H9 (cell line): ENCODE measurements around the gene RELL1. TPM values are rescaled to one million over a fixed set of nuclear protein-coding genes. Genes with fewer than 3 reads are reported as not detected.

Experiments
- DNase-seq: peaks from one replicate; pipeline ENCODE4 v3.0.0-alpha.2; 2017
- H2AFZ ChIP-seq: one replicate; pipeline ENCODE4 v1.6.1; 2013; ENCODE audit warnings: mild to moderate bottlenecking, low read length, control low read depth, moderate library complexity
- H2AK5ac ChIP-seq: 2 replicates; pipeline ENCODE4 v1.6.1; 2013; ENCODE audit warnings: low read length, control low read depth, mixed read lengths; ENCODE audit not compliant: insufficient read length
- H2BK120ac ChIP-seq: one replicate; pipeline ENCODE4 v1.6.1; 2013; ENCODE audit warnings: low read depth, mild to moderate bottlenecking, low read length, control low read depth, inconsistent platforms; ENCODE audit not compliant: poor library complexity, severe bottlenecking
- H2BK12ac ChIP-seq: 2 replicates; pipeline ENCODE4 v1.6.1; 2013; ENCODE audit warnings: low read length, control low read depth, mixed read lengths, low read depth; ENCODE audit not compliant: insufficient read length
- H2BK15ac ChIP-seq: 2 replicates; pipeline ENCODE4 v1.6.1; 2013; ENCODE audit warnings: low read depth, low read length, control low read depth
- H2BK20ac ChIP-seq: one replicate; pipeline ENCODE4 v1.6.1; 2013; ENCODE audit warnings: low read depth, mild to moderate bottlenecking, low read length, control low read depth, inconsistent platforms; ENCODE audit not compliant: poor library complexity, severe bottlenecking
- H2BK5ac ChIP-seq: 2 replicates; pipeline ENCODE4 v1.6.1; 2013; ENCODE audit warnings: low read length, control low read depth, mixed read lengths; ENCODE audit not compliant: insufficient read length
- H3K14ac ChIP-seq: 2 replicates; pipeline ENCODE4 v1.6.1; 2013; ENCODE audit warnings: low read length, control low read depth; ENCODE audit not compliant: insufficient read depth
- H3K18ac ChIP-seq: 2 replicates; pipeline ENCODE4 v1.6.1; 2013; ENCODE audit warnings: low read depth, mild to moderate bottlenecking, mixed read lengths, low read length, control low read depth; ENCODE audit not compliant: insufficient read length
- H3K23ac ChIP-seq: 2 replicates; pipeline ENCODE4 v1.6.1; 2013; ENCODE audit warnings: low read length, control low read depth, mixed read lengths, low read depth; ENCODE audit not compliant: insufficient read length
- H3K23me2 ChIP-seq: 2 replicates; pipeline ENCODE4 v1.6.1; 2013; ENCODE audit warnings: low read depth, mild to moderate bottlenecking, mixed read lengths, low read length, control low read depth; ENCODE audit not compliant: insufficient read length, poor library complexity, severe bottlenecking
- H3K27ac ChIP-seq: 2 replicates; pipeline ENCODE4 v1.5.1; 2013; ENCODE audit warnings: low read length, control low read depth, mixed read lengths, low read depth; ENCODE audit not compliant: insufficient read length
- H3K27me3 ChIP-seq: 2 replicates; pipeline ENCODE4 v1.6.1; 2013; ENCODE audit warnings: low read length, control low read depth, inconsistent platforms; ENCODE audit not compliant: insufficient read depth
- H3K4ac ChIP-seq: 2 replicates; pipeline ENCODE4 v1.6.1; 2013; ENCODE audit warnings: low read depth, mild to moderate bottlenecking, control low read depth, inconsistent platforms, low read length, moderate library complexity
- H3K4me1 ChIP-seq: 2 replicates; pipeline ENCODE4 v1.6.1; 2013; ENCODE audit warnings: low read length, control low read depth, inconsistent platforms; ENCODE audit not compliant: insufficient read depth
- H3K4me2 ChIP-seq: 2 replicates; pipeline ENCODE4 v1.6.1; 2013; ENCODE audit warnings: low read length, control low read depth, mixed read lengths; ENCODE audit not compliant: insufficient read length, insufficient read depth
- H3K56ac ChIP-seq: 2 replicates; pipeline ENCODE4 v1.6.1; 2013; ENCODE audit warnings: low read depth, mild to moderate bottlenecking, mixed read lengths, low read length, control low read depth; ENCODE audit not compliant: insufficient read length
- H3K79me1 ChIP-seq: 2 replicates; pipeline ENCODE4 v1.6.1; 2013; ENCODE audit warnings: low read depth, mild to moderate bottlenecking, moderate library complexity, low read length, control low read depth, inconsistent platforms; ENCODE audit not compliant: insufficient read depth, poor library complexity, severe bottlenecking
- H3K79me2 ChIP-seq: 2 replicates; pipeline ENCODE4 v1.6.1; 2013; ENCODE audit warnings: low read length, control low read depth, inconsistent platforms; ENCODE audit not compliant: insufficient read depth
- H3K9ac ChIP-seq: 2 replicates; pipeline ENCODE4 v1.6.1; 2013; ENCODE audit warnings: low read length, control low read depth, mixed read lengths; ENCODE audit not compliant: insufficient read length; ENCODE audit errors: extremely low read depth
- H3K9me3 ChIP-seq: one replicate; pipeline ENCODE4 v1.6.1; 2013; ENCODE audit warnings: low read depth, low read length, inconsistent platforms; ENCODE audit not compliant: control insufficient read depth
- H3T11ph ChIP-seq: one replicate; pipeline ENCODE4 v1.6.1; 2013; ENCODE audit warnings: mild to moderate bottlenecking, low read length, control low read depth, inconsistent platforms
- H4K20me1 ChIP-seq: one replicate; pipeline ENCODE4 v1.6.1; 2013; ENCODE audit not compliant: control insufficient read depth, insufficient read length, insufficient read depth
- H4K5ac ChIP-seq: 2 replicates; pipeline ENCODE4 v1.6.1; 2013; ENCODE audit warnings: low read depth, mild to moderate bottlenecking, mixed read lengths, low read length, control low read depth; ENCODE audit not compliant: insufficient read length
- H4K8ac ChIP-seq: replicated peaks from 2 replicates; pipeline ENCODE4 v1.6.1; 2013; ENCODE audit warnings: low read length, control low read depth, mixed read lengths, low read depth; ENCODE audit not compliant: insufficient read length
- H4K91ac ChIP-seq: 2 replicates; pipeline ENCODE4 v1.6.1; 2013; ENCODE audit warnings: low read depth, mild to moderate bottlenecking, moderate library complexity, mixed read lengths, low read length, control low read depth; ENCODE audit not compliant: insufficient read length
- H3K27ac Mint-ChIP-seq, 3 experiments: 2 replicates in 2 of 3; 3 replicates in 1 of 3; pipeline ENCODE4 v1.8.0; 2020 to 2021; ENCODE audit warnings: mixed read lengths in 3 of 3, mild to moderate bottlenecking in 1 of 3, moderate library complexity in 1 of 3
- H3K27me3 Mint-ChIP-seq: 2 replicates; pipeline ENCODE4 v1.8.0; 2021; ENCODE audit warnings: low read depth, mild to moderate bottlenecking, moderate library complexity, mixed read lengths
- H3K36me3 Mint-ChIP-seq, 3 experiments: 2 replicates in 2 of 3; 3 replicates in 1 of 3; pipeline ENCODE4 v1.8.0; 2020 to 2021; ENCODE audit warnings: low read depth in 3 of 3, mixed read lengths in 3 of 3; ENCODE audit not compliant: insufficient read depth in 1 of 3
- H3K4me1 Mint-ChIP-seq, 2 experiments: 2 replicates each; pipeline ENCODE4 v1.8.0; 2020; ENCODE audit warnings: mixed read lengths in 2 of 2
- H3K4me3 Mint-ChIP-seq, 2 experiments: 2 replicates in 1 of 2; 3 replicates in 1 of 2; pipeline ENCODE4 v1.8.0; 2020 to 2021; ENCODE audit warnings: mild to moderate bottlenecking in 2 of 2, mixed read lengths in 2 of 2, moderate library complexity in 1 of 2
- H3K9me3 Mint-ChIP-seq, 2 experiments: 2 replicates in 1 of 2; 3 replicates in 1 of 2; pipeline ENCODE4 v1.8.0; 2020; ENCODE audit warnings: mild to moderate bottlenecking in 2 of 2, mixed read lengths in 2 of 2, moderate library complexity in 1 of 2
- WGBS: extraction: QIAGEN DNeasy Blood & Tissue Kit; methylation state at CpG from one replicate; pipeline ENCODE4 v1.1.7; 2013; ENCODE audit warnings: missing lambda C conversion rate, low lambda C conversion rate, mixed read lengths; ENCODE audit not compliant: insufficient read length; ENCODE audit errors: extremely low coverage; 5-methylcytosine and 5-hydroxymethylcytosine counted together
- total RNA-seq: library from RNA; stranded (reverse); gene quantifications from 2 replicates; pipeline ENCODE4 v1.2.1, GENCODE V29; 2021
- TF ChIP-seq, protein P1 (sequence below): fragments of 200-600 bp; sonication (generic); conservative IDR thresholded peaks from 3 replicates; pipeline ENCODE4 v1.8.0; 2021; ENCODE audit warnings: antibody characterized with exemption, mild to moderate bottlenecking

Gene RELL1
- total RNA-seq, 1 experiment from 2014 or later: 10.8 TPM

DNA sequence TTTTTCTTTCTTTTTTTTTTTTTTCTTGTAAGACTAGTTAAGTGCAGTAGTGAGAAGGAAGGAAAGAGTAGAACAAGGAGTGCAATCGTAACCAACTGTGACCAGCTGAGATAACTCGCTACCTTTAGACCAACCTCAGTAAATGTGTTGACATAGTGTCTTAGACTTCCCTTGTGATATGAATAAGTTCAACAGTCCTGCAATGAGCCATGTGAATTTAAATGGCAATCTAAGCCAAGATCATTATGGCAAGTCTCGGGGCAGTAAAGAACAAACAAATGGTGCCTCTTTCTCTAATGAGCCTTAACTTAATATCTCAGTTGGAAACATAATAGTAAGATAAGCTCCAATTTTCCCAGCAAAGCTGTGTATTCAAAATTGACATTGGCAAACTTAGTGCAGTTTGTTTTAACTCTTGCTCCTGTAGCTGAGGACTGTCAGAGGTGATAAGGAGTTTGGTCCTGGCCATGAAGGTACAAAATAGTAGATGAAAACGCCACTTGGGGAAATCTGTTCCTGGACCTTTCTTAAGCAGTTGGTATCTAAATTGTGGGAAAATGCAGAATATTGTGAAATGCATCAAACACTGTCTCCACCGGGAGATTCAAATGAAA is 13.8 kb upstream of the RELL1 start:
- Histone ChIP-seq H4K5ac (no peak overlapping the region), H3K23me2 (no peaks in the 10 kb centered on the region), H2AK5ac (no peak overlapping the region), H4K91ac (no peak overlapping the region), H3K9me3 (no peaks in the 10 kb centered on the region), H3K79me1 (no peaks in the 10 kb centered on the region), H3K4me2 (no peak overlapping the region), H4K8ac (no peak overlapping the region), H3K18ac (no peak overlapping the region), H2BK5ac (no peak overlapping the region), H2BK15ac (no peak overlapping the region), H3K27me3 (no peaks in the 10 kb centered on the region), H2BK120ac (no peak overlapping the region), H3K27ac (no peak overlapping the region), H3K9ac (no peak overlapping the region), H4K20me1 (no peaks in the 10 kb centered on the region), H2BK20ac (no peak overlapping the region), H3K56ac (no peak overlapping the region), H3K14ac (no peak overlapping the region), H3K4ac (no peak overlapping the region), H2AFZ (no peak overlapping the region), H2BK12ac (no peak overlapping the region), H3K4me1 (no peaks in the 10 kb centered on the region), H3K23ac (no peak overlapping the region), H3T11ph (no peak overlapping the region), H3K79me2 (no peaks in the 10 kb centered on the region)
- WGBS: no CpG with 5 or more reads among the region's 5 CpGs
- Mint-ChIP-seq H3K9me3 (no peaks in the 10 kb centered on the region), H3K36me3 (no peaks in the 10 kb centered on the region), H3K27me3 (no peaks in the 10 kb centered on the region), H3K4me1 (peaks cover 3 to 4% of the 10 kb centered on the region in 2 experiments), H3K4me3 (no peak overlapping the region), H3K27ac (no peak overlapping the region)
- TF ChIP-seq, protein P1, sequence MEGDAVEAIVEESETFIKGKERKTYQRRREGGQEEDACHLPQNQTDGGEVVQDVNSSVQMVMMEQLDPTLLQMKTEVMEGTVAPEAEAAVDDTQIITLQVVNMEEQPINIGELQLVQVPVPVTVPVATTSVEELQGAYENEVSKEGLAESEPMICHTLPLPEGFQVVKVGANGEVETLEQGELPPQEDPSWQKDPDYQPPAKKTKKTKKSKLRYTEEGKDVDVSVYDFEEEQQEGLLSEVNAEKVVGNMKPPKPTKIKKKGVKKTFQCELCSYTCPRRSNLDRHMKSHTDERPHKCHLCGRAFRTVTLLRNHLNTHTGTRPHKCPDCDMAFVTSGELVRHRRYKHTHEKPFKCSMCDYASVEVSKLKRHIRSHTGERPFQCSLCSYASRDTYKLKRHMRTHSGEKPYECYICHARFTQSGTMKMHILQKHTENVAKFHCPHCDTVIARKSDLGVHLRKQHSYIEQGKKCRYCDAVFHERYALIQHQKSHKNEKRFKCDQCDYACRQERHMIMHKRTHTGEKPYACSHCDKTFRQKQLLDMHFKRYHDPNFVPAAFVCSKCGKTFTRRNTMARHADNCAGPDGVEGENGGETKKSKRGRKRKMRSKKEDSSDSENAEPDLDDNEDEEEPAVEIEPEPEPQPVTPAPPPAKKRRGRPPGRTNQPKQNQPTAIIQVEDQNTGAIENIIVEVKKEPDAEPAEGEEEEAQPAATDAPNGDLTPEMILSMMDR: no peak
- DNase-seq: no peak
